Smooth muscle cell (in vitro differentiated cells): ENCODE results near the gene HIPK4. TPM values are rescaled to one million over a fixed set of nuclear protein-coding genes. Genes with fewer than 3 reads are reported as not detected.

Experiments used
- DNase-seq: peaks from one replicate; lab custom pipeline; 2025; ENCODE audit not compliant: unreplicated experiment; lab: John Stamatoyannopoulos, UW
- H2AFZ ChIP-seq: fragments of 200-600 bp; sonication (generic); 2 replicates; pipeline ENCODE4 v1.6.0; 2016; ENCODE audit warnings: antibody characterized with exemption, low read depth, mild to moderate bottlenecking
- H3F3A ChIP-seq: fragments of 200-600 bp; sonication (generic); 2 replicates; pipeline ENCODE4 v1.6.0; 2017; ENCODE audit warnings: antibody characterized with exemption, low read depth
- H3K27ac ChIP-seq: fragments of 200-600 bp; sonication (generic); 2 replicates; pipeline ENCODE4 v1.5.1; 2016; ENCODE audit warnings: low read depth, mild to moderate bottlenecking
- H3K27me3 ChIP-seq: fragments of 200-600 bp; sonication (generic); 2 replicates; pipeline ENCODE4 v1.6.1; 2016; ENCODE audit warnings: low read depth, mild to moderate bottlenecking
- H3K36me3 ChIP-seq: fragments of 200-600 bp; sonication (generic); 2 replicates; pipeline ENCODE4 v1.5.1; 2016; ENCODE audit warnings: low read depth
- H3K4me1 ChIP-seq: fragments of 200-600 bp; sonication (generic); 2 replicates; pipeline ENCODE4 v1.5.1; 2016; ENCODE audit warnings: low read depth
- H3K4me2 ChIP-seq: fragments of 200-600 bp; sonication (generic); 2 replicates; pipeline ENCODE4 v1.6.0; 2016; ENCODE audit warnings: mild to moderate bottlenecking
- H3K4me3 ChIP-seq: fragments of 200-600 bp; sonication (generic); 2 replicates; pipeline ENCODE4 v1.5.1; 2016; ENCODE audit warnings: mild to moderate bottlenecking
- H3K79me2 ChIP-seq: fragments of 200-600 bp; sonication (generic); 2 replicates; pipeline ENCODE4 v1.6.0; 2016; ENCODE audit warnings: low read depth, mild to moderate bottlenecking
- H3K9ac ChIP-seq: fragments of 200-600 bp; sonication (generic); 2 replicates; pipeline ENCODE4 v1.6.0; 2016; ENCODE audit warnings: low read depth
- H3K9me3 ChIP-seq: fragments of 200-600 bp; sonication (generic); replicated peaks from 2 replicates; pipeline ENCODE4 v1.5.1; 2016; ENCODE audit warnings: low read depth
- H4K20me1 ChIP-seq: fragments of 200-600 bp; sonication (generic); 2 replicates; pipeline ENCODE4 v1.6.0; 2016; ENCODE audit warnings: low read depth
- CTCF ChIP-seq: fragments of 200-600 bp; sonication (generic); IDR thresholded peaks from 2 replicates; pipeline ENCODE4 v1.5.1; 2017; ENCODE audit warnings: borderline replicate concordance, mild to moderate bottlenecking, antibody characterized with exemption; ENCODE audit not compliant: insufficient read depth, poor library complexity, severe bottlenecking
- WGBS: methylation state at CpG from one replicate; pipeline ENCODE4 v1.1.7; 2016; ENCODE audit warnings: low lambda C conversion rate; 5-methylcytosine and 5-hydroxymethylcytosine counted together
- polyA plus RNA-seq: library from polyadenylated mRNA; unstranded; fragments of >200 nt; fragmentation: Nextera tagmentation; extraction: Ambion mirVana; gene quantifications from 2 replicates; pipeline ENCODE4 v1.2.1, GENCODE V29; 2016
- total RNA-seq: library from RNA; depleted of rRNA; stranded (reverse); fragments of >200 nt; gene quantifications from 2 replicates; pipeline ENCODE4 v1.2.3, GENCODE V29; 2014

HIPK4 gene
- total and polyA plus RNA-seq, 2 experiments from 2014 or later, result 0.32 TPM; not detected in 1

GRCh38 chr19:40379446-40380198 is 10.4 kb downstream of the HIPK4 start:
- no peaks in the 10 kb centered on the region for H3K36me3 ChIP-seq
- H3K4me3 ChIP-seq, result no peak overlapping the region
- H3K4me1 ChIP-seq, result no peaks in the 10 kb centered on the region
- no peaks in the 10 kb centered on the region for H3K79me2 ChIP-seq
- no peak overlapping the region for H2AFZ ChIP-seq
- H3F3A ChIP-seq, result no peaks in the 10 kb centered on the region
- 94% methylated on average over 9 of the region's 11 CpGs for WGBS
- H3K9me3 ChIP-seq, result no peaks in the 10 kb centered on the region
- H3K27me3 ChIP-seq, result no peaks in the 10 kb centered on the region
- no peak overlapping the region for H3K9ac ChIP-seq
- no peak for DNase-seq
- TF ChIP-seq CTCF, result no peak
- H3K27ac ChIP-seq, result no peak overlapping the region
- H3K4me2 ChIP-seq, result no peak overlapping the region
- no peaks in the 10 kb centered on the region for H4K20me1 ChIP-seq

GRCh38 chr19:40378509-40378908 is 11.5 kb downstream of the HIPK4 start:
- H3K4me3 ChIP-seq, result no peak overlapping the region
- H3K9me3 ChIP-seq, result no peaks in the 10 kb centered on the region
- no peaks in the 10 kb centered on the region for H3K4me1 ChIP-seq
- H3K4me2 ChIP-seq, result no peak overlapping the region
- no peak overlapping the region for H3K9ac ChIP-seq
- WGBS, result 100% methylated on average over 2 of the region's 2 CpGs
- no peaks in the 10 kb centered on the region for H3K36me3 ChIP-seq
- no peak overlapping the region for H3K27ac ChIP-seq
- DNase-seq, result no peak
- H3F3A ChIP-seq, result no peaks in the 10 kb centered on the region
- no peak for TF ChIP-seq CTCF
- no peaks in the 10 kb centered on the region for H3K27me3 ChIP-seq
- no peaks in the 10 kb centered on the region for H4K20me1 ChIP-seq
- no peak overlapping the region for H2AFZ ChIP-seq
- no peaks in the 10 kb centered on the region for H3K79me2 ChIP-seq

- Histone ChIP-seq H3K4me3 (no peak overlapping the region), H3K36me3 (no peaks in the 10 kb centered on the region), H3K9me3 (no peaks in the 10 kb centered on the region), H3K27ac (no peak overlapping the region), H3K4me1 (no peaks in the 10 kb centered on the region), H3K79me2 (no peaks in the 10 kb centered on the region), H3K4me2 (no peak overlapping the region), H3K9ac (no peak overlapping the region), H4K20me1 (no peaks in the 10 kb centered on the region), H2AFZ (no peak overlapping the region), H3F3A (no peaks in the 10 kb centered on the region), H3K27me3 (no peaks in the 10 kb centered on the region)
- 98% methylated on average over 23 of the region's 25 CpGs for WGBS
- no peak for TF ChIP-seq CTCF
- no peak for DNase-seq
These were observed 12.1 kb downstream of the HIPK4 start for GRCh38 chr19:40377876-40378385.

- no peak for DNase-seq
- Histone ChIP-seq H3K4me2 (no peak overlapping the region), H3K79me2 (no peaks in the 10 kb centered on the region), H3K9me3 (no peaks in the 10 kb centered on the region), H3K36me3 (no peaks in the 10 kb centered on the region), H4K20me1 (no peaks in the 10 kb centered on the region), H3K27ac (no peak overlapping the region), H3K27me3 (no peaks in the 10 kb centered on the region), H3K4me1 (no peaks in the 10 kb centered on the region), H3F3A (no peaks in the 10 kb centered on the region), H2AFZ (no peak overlapping the region), H3K9ac (no peak overlapping the region), H3K4me3 (no peak overlapping the region)
- no peak for TF ChIP-seq CTCF
- 98% methylated on average over 17 of the region's 17 CpGs for WGBS
These were observed 13.6 kb downstream of the HIPK4 start for GRCh38 chr19:40376286-40376862.
